PC-9 (cell line): ENCODE measurements around the gene LY6G6F. TPM values are rescaled to one million over a fixed set of nuclear protein-coding genes. Genes with fewer than 3 reads are reported as not detected.

Experiments used
- BruUV-seq: library from RNA; stranded (reverse); fragments of 400-500 nt; replicated peaks from 2 replicates; lab custom pipeline; 2021; lab: Mats Ljungman, UMichigan
- CTCF ChIA-PET: fragments of 300-600 bp; sonication (Branson Sonifier 250); formaldehyde crosslinking; loops from one replicate; lab custom pipeline; 2022; ENCODE audit warnings: antibody characterized with exemption; lab: Charles Lee
- POLR2A ChIA-PET: fragments of 300-600 bp; sonication (Branson Sonifier 250); formaldehyde crosslinking; loops from one replicate; lab custom pipeline; 2022; ENCODE audit warnings: antibody characterized with exemption; ENCODE audit not compliant: unreplicated experiment; lab: Charles Lee
- DNase-seq, 2 experiments: peaks; one replicate each; pipeline versions ENCODE4 v3.0.0 to v3.0.0-alpha.2; 2015 to 2022; ENCODE audit warnings: mixed read lengths in 1 of 2
- H2AFZ ChIP-seq: fragments of 200-600 bp; sonication (generic); 2 replicates; pipeline ENCODE4 v1.8.1; 2017; ENCODE audit warnings: antibody characterized with exemption
- H3F3A ChIP-seq: fragments of 200-600 bp; sonication (generic); 2 replicates; pipeline ENCODE4 v1.8.1; 2017; ENCODE audit warnings: antibody characterized with exemption, mild to moderate bottlenecking, low read depth; ENCODE audit not compliant: insufficient read depth
- H3K27ac ChIP-seq: fragments of 200-600 bp; sonication (generic); 2 replicates; pipeline ENCODE4 v1.6.1; 2016; ENCODE audit warnings: mixed run types
- H3K27me3 ChIP-seq: fragments of 200-600 bp; sonication (generic); 2 replicates; pipeline ENCODE4 v1.6.1; 2016; ENCODE audit warnings: low read depth, mixed run types; ENCODE audit not compliant: insufficient read depth
- H3K36me3 ChIP-seq: fragments of 200-600 bp; sonication (generic); 2 replicates; pipeline ENCODE4 v1.6.1; 2016; ENCODE audit warnings: low read depth, mixed run types
- H3K4me1 ChIP-seq: fragments of 200-600 bp; sonication (generic); replicated peaks from 2 replicates; pipeline ENCODE4 v1.6.1; 2016; ENCODE audit warnings: mixed run types; ENCODE audit not compliant: insufficient read depth
- H3K4me2 ChIP-seq: fragments of 200-600 bp; sonication (generic); 2 replicates; pipeline ENCODE4 v1.6.1; 2017; ENCODE audit warnings: mixed run types
- H3K4me3 ChIP-seq: fragments of 200-600 bp; sonication (generic); 2 replicates; pipeline ENCODE4 v1.6.1; 2016; ENCODE audit warnings: mixed run types
- H3K79me2 ChIP-seq: fragments of 200-600 bp; sonication (generic); 2 replicates; pipeline ENCODE4 v1.6.1; 2017; ENCODE audit warnings: low read depth, mixed run types
- H3K9me2 ChIP-seq: fragments of 200-600 bp; sonication (generic); 2 replicates; pipeline ENCODE4 v1.8.1; 2017; ENCODE audit warnings: mild to moderate bottlenecking; ENCODE audit not compliant: insufficient read depth
- H3K9me3 ChIP-seq: fragments of 200-600 bp; sonication (generic); 2 replicates; pipeline ENCODE4 v1.8.1; 2016; ENCODE audit warnings: low read depth; ENCODE audit not compliant: insufficient read depth
- H4K20me1 ChIP-seq: fragments of 200-600 bp; sonication (generic); 2 replicates; pipeline ENCODE4 v1.8.1; 2017; ENCODE audit not compliant: insufficient read depth
- EZH2 ChIP-seq: fragments of 200-600 bp; sonication (generic); IDR thresholded peaks from 2 replicates; pipeline ENCODE4 v1.8.0; 2017; ENCODE audit warnings: antibody characterized with exemption, low read depth
- intact Hi-C: fragments of 100-400 bp; cut with micrococcal nuclease; formaldehyde crosslinking; loops from one replicate; pipeline ENCODE4 v1.10.0; 2022; ENCODE audit not compliant: unreplicated experiment
- total RNA-seq: library from RNA; stranded (reverse); gene quantifications from 2 replicates; pipeline ENCODE4 v1.2.3, GENCODE V29; 2021
- TF ChIP-seq, protein P1 (sequence below): fragments of 200-600 bp; sonication (generic); conservative IDR thresholded peaks from 2 replicates; pipeline ENCODE4 v1.6.1; 2017; ENCODE audit warnings: mixed run types, antibody characterized with exemption, mild to moderate bottlenecking, moderate library complexity

Gene LY6G6F
- total RNA-seq, 1 experiment from 2014 or later = not detected

GRCh38 chr6:31662124-31662723 is 44.4 kb upstream of the LY6G6F start:
- peaks cover 67% of the 10 kb centered on the region for H3K79me2 ChIP-seq
- intact Hi-C loops = loop anchor here (10.0 kb wide), 1 partner anchor 513 kb away; the partner anchor contains the start of genes AGPAT1 and RNF5
- no peaks in the 10 kb centered on the region for H3K9me2 ChIP-seq
- no peak overlapping the region for H3K27ac ChIP-seq
- H2AFZ ChIP-seq = no peak overlapping the region
- no peak overlapping the region for H3K4me3 ChIP-seq
- H3K27me3 ChIP-seq = no peaks in the 10 kb centered on the region
- H3K4me1 ChIP-seq = peaks cover 32% of the 10 kb centered on the region
- H3F3A ChIP-seq = peaks cover 23% of the 10 kb centered on the region
- TF ChIP-seq, protein P1, sequence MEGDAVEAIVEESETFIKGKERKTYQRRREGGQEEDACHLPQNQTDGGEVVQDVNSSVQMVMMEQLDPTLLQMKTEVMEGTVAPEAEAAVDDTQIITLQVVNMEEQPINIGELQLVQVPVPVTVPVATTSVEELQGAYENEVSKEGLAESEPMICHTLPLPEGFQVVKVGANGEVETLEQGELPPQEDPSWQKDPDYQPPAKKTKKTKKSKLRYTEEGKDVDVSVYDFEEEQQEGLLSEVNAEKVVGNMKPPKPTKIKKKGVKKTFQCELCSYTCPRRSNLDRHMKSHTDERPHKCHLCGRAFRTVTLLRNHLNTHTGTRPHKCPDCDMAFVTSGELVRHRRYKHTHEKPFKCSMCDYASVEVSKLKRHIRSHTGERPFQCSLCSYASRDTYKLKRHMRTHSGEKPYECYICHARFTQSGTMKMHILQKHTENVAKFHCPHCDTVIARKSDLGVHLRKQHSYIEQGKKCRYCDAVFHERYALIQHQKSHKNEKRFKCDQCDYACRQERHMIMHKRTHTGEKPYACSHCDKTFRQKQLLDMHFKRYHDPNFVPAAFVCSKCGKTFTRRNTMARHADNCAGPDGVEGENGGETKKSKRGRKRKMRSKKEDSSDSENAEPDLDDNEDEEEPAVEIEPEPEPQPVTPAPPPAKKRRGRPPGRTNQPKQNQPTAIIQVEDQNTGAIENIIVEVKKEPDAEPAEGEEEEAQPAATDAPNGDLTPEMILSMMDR = no peak
- TF ChIP-seq EZH2 = no peak
- ChIA-PET CTCF (no interaction called here), POLR2A (no interaction called here)
- no peaks in the 10 kb centered on the region for H3K9me3 ChIP-seq
- H3K36me3 ChIP-seq = peaks cover 17% of the 10 kb centered on the region; the same call in 1 of the 2 replicates
- H3K4me2 ChIP-seq = no peak overlapping the region
- DNase-seq = no peak
- no TSS peak for BruUV-seq
- 0 out of 2 replicates have a peak, but pooled peaks cover 7% of the 10 kb centered on the region for H4K20me1 ChIP-seq

GRCh38 chr6:31663126-31663960 is 43.3 kb upstream of the LY6G6F start:
- intact Hi-C loops = loop anchor here (10.0 kb wide), 1 partner anchor 511 kb away; the partner anchor contains the start of genes AGPAT1 and RNF5
- H3K79me2 ChIP-seq = peaks cover 67% of the 10 kb centered on the region
- H3K27ac ChIP-seq = no peak overlapping the region
- H3K4me3 ChIP-seq = peak overlapping the region; percentile 90; the same call in 1 of the 2 replicates
- no peak overlapping the region for H2AFZ ChIP-seq
- peaks cover 23% of the 10 kb centered on the region for H3F3A ChIP-seq
- no peaks in the 10 kb centered on the region for H3K9me3 ChIP-seq
- BruUV-seq = no TSS peak
- peaks cover 10% of the 10 kb centered on the region; the same call in 1 of the 2 replicates for H4K20me1 ChIP-seq
- peaks cover 23% of the 10 kb centered on the region for H3K36me3 ChIP-seq
- DNase-seq = no peak
- H3K4me2 ChIP-seq = peak overlapping the region; percentile 95
- H3K27me3 ChIP-seq = no peaks in the 10 kb centered on the region
- TF ChIP-seq EZH2 = no peak
- TF ChIP-seq, protein P1 = no peak
- no peaks in the 10 kb centered on the region for H3K9me2 ChIP-seq
- peaks cover 37% of the 10 kb centered on the region for H3K4me1 ChIP-seq
- POLR2A ChIA-PET = interaction anchor here (0.6 kb wide), 2 partner anchors 72 to 73 kb away, joined by 3 to 13 read pairs; no protein-coding TSS in a partner anchor
- CTCF ChIA-PET = no interaction called here
